T-helper 22 cell (primary cell): ENCODE data around the gene EIF2A.
"Not testable (repeated sequence)": the region's sequence is repeated elsewhere in the genome, so short reads cannot be mapped to it uniquely, and the experiment has no call there.

Experiments
- DNase-seq: peaks from one replicate; pipeline ENCODE4 v3.0.0-alpha.2; 2020; ENCODE audit warnings: low read depth

Gene EIF2A

GRCh38 chr3:150546226-150547044, at the start of gene EIF2A, which contains the start of gene SERP1:
Gene EIF2A, plus strand, starts transcription at chr3:150546787. Its CDS starts 16 bp downstream, at chr3:150546803.
Gene SERP1, minus strand, starts transcription at chr3:150546496. Its CDS starts 361 bp downstream, at chr3:150546135.
- peak; percentile 98 for DNase-seq

- no peak for DNase-seq
Observed at GRCh38 chr3:150497956-150498355, 48.6 kb upstream of the EIF2A start.

GRCh38 chr3:150500960-150501359, 45.6 kb upstream of the EIF2A start:
- DNase-seq = not testable (repeated sequence)

GRCh38 chr3:150503402-150504099, 43.0 kb upstream of the EIF2A start:
- no peak for DNase-seq

GRCh38 chr3:150504483-150504882, 42.1 kb upstream of the EIF2A start:
- no peak for DNase-seq

- no peak for DNase-seq
Observed at GRCh38 chr3:150508401-150508800, 38.2 kb upstream of the EIF2A start.

GRCh38 chr3:150509780-150510179, 36.8 kb upstream of the EIF2A start:
- DNase-seq = no peak

GRCh38 chr3:150511122-150511821, 35.3 kb upstream of the EIF2A start:
- no peak for DNase-seq

- no peak for DNase-seq
Observed at GRCh38 chr3:150515210-150515609, 31.4 kb upstream of the EIF2A start.

- no peak for DNase-seq
Observed at GRCh38 chr3:150519026-150519425, 27.6 kb upstream of the EIF2A start.

- no peak for DNase-seq
Observed at GRCh38 chr3:150520408-150520807, 26.2 kb upstream of the EIF2A start.

GRCh38 chr3:150521463-150521862, 25.1 kb upstream of the EIF2A start:
- no peak for DNase-seq

GRCh38 chr3:150523538-150523937, 23.0 kb upstream of the EIF2A start:
- DNase-seq = no peak

- no peak for DNase-seq
Observed at GRCh38 chr3:150527464-150528255, 18.9 kb upstream of the EIF2A start.

- no peak for DNase-seq
Observed at GRCh38 chr3:150528354-150528797, 18.2 kb upstream of the EIF2A start.

GRCh38 chr3:150531775-150532174, 14.8 kb upstream of the EIF2A start:
- DNase-seq = no peak

- no peak for DNase-seq
Observed at GRCh38 chr3:150535204-150535603, 11.4 kb upstream of the EIF2A start.

- no peak for DNase-seq
Observed at GRCh38 chr3:150538324-150539208, 8.0 kb upstream of the EIF2A start.

GRCh38 chr3:150540297-150540696, 6.3 kb upstream of the EIF2A start:
- no peak for DNase-seq

- no peak for DNase-seq
Observed at GRCh38 chr3:150540991-150541390, 5.6 kb upstream of the EIF2A start.

- no peak for DNase-seq
Observed at GRCh38 chr3:150543128-150543527, 3.5 kb upstream of the EIF2A start.
